KMS-11 (cell line): Measurements from ENCODE around the gene TNFRSF12A.

Experiments
- H2AFZ ChIP-seq: fragments of 200-600 bp; sonication (generic); 2 replicates; pipeline ENCODE4 v1.6.1; 2016; ENCODE audit warnings: antibody characterized with exemption, mixed run types, low read depth
- H3K27ac ChIP-seq: fragments of 200-600 bp; sonication (generic); 2 replicates; pipeline ENCODE4 v1.6.1; 2016; ENCODE audit warnings: mild to moderate bottlenecking, mixed run types
- H3K27me3 ChIP-seq: fragments of 200-600 bp; sonication (generic); 2 replicates; pipeline ENCODE4 v1.6.1; 2017; ENCODE audit warnings: mild to moderate bottlenecking, low read depth, mixed run types, moderate library complexity; ENCODE audit not compliant: insufficient read depth
- H3K36me3 ChIP-seq: fragments of 200-600 bp; sonication (generic); 2 replicates; pipeline ENCODE4 v1.6.1; 2017; ENCODE audit warnings: mild to moderate bottlenecking, mixed run types; ENCODE audit not compliant: insufficient read depth
- H3K4me1 ChIP-seq: fragments of 200-600 bp; sonication (generic); 2 replicates; pipeline ENCODE4 v1.6.1; 2016; ENCODE audit warnings: mild to moderate bottlenecking, low read depth, mixed run types; ENCODE audit not compliant: poor library complexity, severe bottlenecking
- H3K4me2 ChIP-seq: fragments of 200-600 bp; sonication (generic); 2 replicates; pipeline ENCODE4 v1.7.0; 2016; ENCODE audit warnings: mild to moderate bottlenecking, mixed run types
- H3K4me3 ChIP-seq: fragments of 200-600 bp; sonication (generic); IDR thresholded peaks from 2 replicates; pipeline ENCODE4 v1.6.1; 2017; ENCODE audit warnings: low read depth, low read length, mixed read lengths; ENCODE audit not compliant: insufficient read depth
- H3K79me2 ChIP-seq: fragments of 200-600 bp; sonication (generic); 2 replicates; pipeline ENCODE4 v1.6.1; 2016; ENCODE audit warnings: low read depth, mixed run types; ENCODE audit not compliant: insufficient read depth
- H3K9ac ChIP-seq: fragments of 200-600 bp; sonication (generic); 2 replicates; pipeline ENCODE4 v1.6.1; 2016; ENCODE audit warnings: mild to moderate bottlenecking, mixed run types
- H4K20me1 ChIP-seq: fragments of 200-600 bp; sonication (generic); 2 replicates; pipeline ENCODE4 v1.6.1; 2016; ENCODE audit warnings: mild to moderate bottlenecking, mixed run types; ENCODE audit not compliant: insufficient read depth
- TF ChIP-seq, protein P1 (sequence below): fragments of 200-600 bp; sonication (generic); conservative IDR thresholded peaks from 2 replicates; pipeline ENCODE4 v1.6.1; 2017; ENCODE audit warnings: low read depth, mild to moderate bottlenecking, antibody characterized with exemption, low read length, moderate library complexity, mixed read lengths

Gene TNFRSF12A

DNA sequence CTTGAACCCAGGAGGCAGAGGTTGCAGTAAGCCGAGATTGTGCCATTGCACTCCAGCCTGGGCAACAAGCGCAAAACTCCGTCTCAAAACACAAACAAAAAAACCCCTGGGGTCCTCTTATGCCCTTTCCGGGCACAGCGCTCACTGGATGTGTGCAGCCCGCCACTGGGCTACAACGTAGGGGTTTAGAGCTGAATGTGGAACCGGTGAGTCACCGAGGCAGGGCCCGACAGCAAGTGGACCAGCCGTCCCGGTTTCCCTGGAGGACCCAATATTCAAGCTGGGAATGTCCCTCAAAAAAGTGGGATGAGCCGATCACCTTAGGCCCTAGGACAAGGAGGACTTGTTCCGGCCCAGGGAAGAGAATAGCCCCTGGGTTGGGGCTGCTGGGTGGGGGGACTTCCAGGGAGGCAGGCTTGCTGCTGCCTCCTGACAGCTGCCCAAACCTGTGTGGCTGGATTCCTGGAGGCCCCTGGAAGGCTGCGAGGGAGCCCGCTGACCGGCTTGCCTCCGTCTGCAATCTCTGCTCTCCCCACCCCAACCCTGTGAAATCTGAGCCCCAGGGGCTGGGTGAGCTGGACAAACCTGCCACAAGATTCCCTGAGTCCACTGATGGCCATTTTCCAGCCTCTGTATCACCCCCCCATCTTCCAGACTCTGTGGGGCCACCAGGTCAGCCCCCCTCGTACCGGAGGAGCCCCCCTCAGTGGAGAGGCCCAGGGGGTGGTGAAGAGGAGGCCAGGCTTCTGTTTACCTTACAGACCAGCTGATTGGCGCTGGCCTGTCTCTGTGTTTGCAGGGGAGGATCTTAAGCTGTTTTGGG lies 10.4 kb upstream of the TNFRSF12A start:
- no peaks in the 10 kb centered on the region for H3K79me2 ChIP-seq
- peaks cover 71% of the 10 kb centered on the region for H3K27me3 ChIP-seq
- no peaks in the 10 kb centered on the region for H4K20me1 ChIP-seq
- no peak overlapping the region for H3K9ac ChIP-seq
- H3K4me2 ChIP-seq, result no peak overlapping the region
- TF ChIP-seq, protein P1, sequence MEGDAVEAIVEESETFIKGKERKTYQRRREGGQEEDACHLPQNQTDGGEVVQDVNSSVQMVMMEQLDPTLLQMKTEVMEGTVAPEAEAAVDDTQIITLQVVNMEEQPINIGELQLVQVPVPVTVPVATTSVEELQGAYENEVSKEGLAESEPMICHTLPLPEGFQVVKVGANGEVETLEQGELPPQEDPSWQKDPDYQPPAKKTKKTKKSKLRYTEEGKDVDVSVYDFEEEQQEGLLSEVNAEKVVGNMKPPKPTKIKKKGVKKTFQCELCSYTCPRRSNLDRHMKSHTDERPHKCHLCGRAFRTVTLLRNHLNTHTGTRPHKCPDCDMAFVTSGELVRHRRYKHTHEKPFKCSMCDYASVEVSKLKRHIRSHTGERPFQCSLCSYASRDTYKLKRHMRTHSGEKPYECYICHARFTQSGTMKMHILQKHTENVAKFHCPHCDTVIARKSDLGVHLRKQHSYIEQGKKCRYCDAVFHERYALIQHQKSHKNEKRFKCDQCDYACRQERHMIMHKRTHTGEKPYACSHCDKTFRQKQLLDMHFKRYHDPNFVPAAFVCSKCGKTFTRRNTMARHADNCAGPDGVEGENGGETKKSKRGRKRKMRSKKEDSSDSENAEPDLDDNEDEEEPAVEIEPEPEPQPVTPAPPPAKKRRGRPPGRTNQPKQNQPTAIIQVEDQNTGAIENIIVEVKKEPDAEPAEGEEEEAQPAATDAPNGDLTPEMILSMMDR, result no peak
- H3K36me3 ChIP-seq, result no peaks in the 10 kb centered on the region
- H3K4me3 ChIP-seq, result no peak overlapping the region
- no peak overlapping the region for H2AFZ ChIP-seq
- no peak overlapping the region for H3K27ac ChIP-seq
- peaks cover 50% of the 10 kb centered on the region for H3K4me1 ChIP-seq

DNA sequence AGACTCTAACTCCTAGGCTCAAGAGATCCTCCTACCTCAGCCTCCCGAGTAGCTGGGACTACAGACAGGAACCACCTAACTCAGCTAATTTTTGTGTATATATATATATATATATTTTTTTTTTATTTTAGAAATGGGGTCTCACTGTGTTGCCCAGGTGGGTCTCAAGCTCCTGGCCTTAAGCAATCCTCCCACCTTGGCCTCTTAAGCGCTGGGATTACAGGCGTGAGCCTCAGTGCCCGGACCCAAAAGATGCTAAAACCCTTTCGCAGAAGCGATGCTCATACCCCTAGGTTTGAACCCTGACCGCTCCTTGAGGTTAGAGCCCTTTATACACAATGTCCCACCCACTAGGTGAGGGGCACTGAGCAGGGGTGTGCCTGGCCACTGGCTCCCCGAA lies 9.7 kb upstream of the TNFRSF12A start:
- no peak overlapping the region for H3K4me3 ChIP-seq
- no peak overlapping the region for H3K4me2 ChIP-seq
- H3K79me2 ChIP-seq, result no peaks in the 10 kb centered on the region
- peaks cover 47% of the 10 kb centered on the region for H3K4me1 ChIP-seq
- no peaks in the 10 kb centered on the region for H3K36me3 ChIP-seq
- H4K20me1 ChIP-seq, result no peaks in the 10 kb centered on the region
- no peak overlapping the region for H3K27ac ChIP-seq
- H3K27me3 ChIP-seq, result peaks cover 69% of the 10 kb centered on the region
- no peak overlapping the region for H2AFZ ChIP-seq
- no peak overlapping the region for H3K9ac ChIP-seq
- TF ChIP-seq, protein P1, result no peak

DNA sequence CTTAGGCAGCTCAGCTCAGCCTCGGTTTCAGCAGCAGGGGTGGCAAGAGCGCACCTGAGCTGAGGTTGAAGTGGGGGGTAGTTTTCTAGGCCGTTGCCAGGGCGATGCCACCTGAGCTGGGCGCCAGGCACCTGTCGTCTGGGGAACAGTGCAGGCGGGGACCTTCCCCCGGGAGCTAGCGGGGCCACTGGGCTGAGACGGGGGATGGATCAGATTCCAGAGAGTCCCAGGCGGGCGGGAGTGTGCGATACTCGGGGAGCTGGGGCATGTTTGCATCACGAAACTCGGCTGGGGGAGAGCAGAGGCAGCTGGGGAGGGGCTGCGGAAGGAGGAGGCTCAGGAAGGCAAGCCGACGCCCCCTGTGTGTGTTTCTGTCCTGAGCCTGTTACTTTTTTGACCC lies 7.9 kb upstream of the TNFRSF12A start:
- TF ChIP-seq, protein P1, result no peak
- Histone ChIP-seq H3K9ac (no peak overlapping the region), H2AFZ (peak overlapping the region; percentile 53; the same call in 1 of the 2 replicates), H3K79me2 (no peaks in the 10 kb centered on the region), H3K4me1 (peaks cover 31% of the 10 kb centered on the region), H3K4me2 (peak overlapping the region; percentile 62; the same call in 1 of the 2 replicates), H3K4me3 (no peak overlapping the region), H3K27me3 (peaks cover 69% of the 10 kb centered on the region), H3K36me3 (no peaks in the 10 kb centered on the region), H3K27ac (no peak overlapping the region), H4K20me1 (no peaks in the 10 kb centered on the region)

DNA sequence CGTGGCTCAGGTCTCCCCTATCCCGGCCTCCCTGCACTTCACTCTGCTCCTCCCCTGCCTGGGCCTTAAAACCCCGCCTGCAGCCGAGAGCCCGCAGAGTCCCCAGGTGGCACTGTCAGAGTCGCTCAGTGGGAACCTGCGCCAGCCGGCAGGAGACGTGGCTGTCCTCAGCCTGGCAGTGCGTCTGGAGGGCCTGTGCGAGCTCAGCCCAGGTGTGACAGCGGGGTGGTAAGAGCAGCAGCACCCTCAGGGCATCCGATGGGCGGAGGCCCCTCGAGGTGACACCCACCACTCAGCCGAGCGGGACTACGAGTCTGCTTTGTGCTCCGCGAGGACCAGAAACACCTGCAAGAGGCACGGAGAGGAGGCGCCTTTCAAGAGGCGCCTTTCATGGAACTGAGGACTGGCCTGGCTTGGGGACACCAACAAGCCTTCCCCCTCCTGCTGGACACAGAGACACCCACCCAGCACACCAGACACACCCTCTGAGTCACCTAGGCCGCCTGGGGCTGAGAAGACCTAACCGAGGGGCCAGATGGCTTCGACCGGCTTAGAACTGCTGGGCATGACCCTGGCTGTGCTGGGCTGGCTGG lies 7.2 kb upstream of the TNFRSF12A start, which contains the start of gene CLDN9:
TSS of gene CLDN9 (plus strand) at position 96 of the 593 bp plus-strand sequence. CDS start at position 536, 440 bp downstream.
- H3K27ac ChIP-seq, result no peak within 1 kb of the TSS
- peak within 1 kb of the TSS; percentile 53; the same call in 1 of the 2 replicates for H2AFZ ChIP-seq
- H3K4me3 ChIP-seq, result no peak within 1 kb of the TSS
- TF ChIP-seq, protein P1, result no peak
- no peak within 1 kb of the TSS for H3K9ac ChIP-seq
- peaks cover 69% of the 10 kb centered on the region for H3K27me3 ChIP-seq
- peaks cover 24% of the 10 kb centered on the region for H3K4me1 ChIP-seq
- H3K79me2 ChIP-seq, result no peaks in the 10 kb centered on the region
- H4K20me1 ChIP-seq, result no peaks in the 10 kb centered on the region
- H3K4me2 ChIP-seq, result peak within 1 kb of the TSS; percentile 62
- no peaks in the 10 kb centered on the region for H3K36me3 ChIP-seq
